ENCODE data around the gene ATOH8.

Gene ATOH8

DNA sequence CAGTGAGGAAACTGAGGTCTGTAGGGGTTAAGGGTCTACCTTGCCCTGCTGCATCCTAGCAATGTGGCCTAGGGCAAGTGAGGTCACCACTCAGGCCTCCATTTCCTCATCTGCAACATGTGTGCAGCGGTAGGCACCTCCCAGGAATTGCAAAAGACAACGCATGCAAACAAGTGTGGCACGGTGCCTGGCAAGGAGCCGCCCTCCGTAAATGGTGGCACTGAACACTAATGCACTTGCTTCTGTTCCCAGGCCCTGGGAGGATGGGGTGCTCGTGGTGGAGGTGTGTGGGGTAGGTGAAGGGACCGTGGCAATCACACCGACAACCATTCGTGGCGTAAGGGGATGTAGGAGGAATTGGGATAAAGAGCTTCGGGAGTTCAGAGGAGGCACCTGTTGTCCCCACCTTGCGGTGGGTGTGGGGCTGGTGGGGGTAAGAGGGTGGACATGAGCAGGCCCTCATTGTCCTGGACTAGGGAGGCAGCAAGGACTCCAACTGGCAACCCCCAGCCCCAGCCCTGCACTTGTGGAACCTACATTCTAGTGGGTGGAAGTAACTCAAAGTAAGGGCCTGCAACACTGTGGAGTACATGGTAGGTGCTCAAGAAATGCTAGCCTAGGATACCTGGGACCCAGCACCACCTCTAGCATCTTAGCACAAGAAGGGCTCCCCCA lies 26.0 kb downstream of the ATOH8 start:
- no peak for DNase-seq
- Histone ChIP-seq H3K27ac (peak overlapping the region; percentile 52 to 85), H3K27me3 (no peaks in the 10 kb centered on the region), H3K36me3 (peaks cover 31 to 87% (median 42%) of the 10 kb centered on the region in 3 donors), H3K9me3 (no peaks in the 10 kb centered on the region), H3K4me3 (no peak overlapping the region), H3K4me1 (peaks cover 3 to 99% (median 76%) of the 10 kb centered on the region in 4 donors)
- intact Hi-C loops (cut with DNase I; ENCODE audit: low total_unique reads): no loop called here
- TF ChIP-seq, protein P1, sequence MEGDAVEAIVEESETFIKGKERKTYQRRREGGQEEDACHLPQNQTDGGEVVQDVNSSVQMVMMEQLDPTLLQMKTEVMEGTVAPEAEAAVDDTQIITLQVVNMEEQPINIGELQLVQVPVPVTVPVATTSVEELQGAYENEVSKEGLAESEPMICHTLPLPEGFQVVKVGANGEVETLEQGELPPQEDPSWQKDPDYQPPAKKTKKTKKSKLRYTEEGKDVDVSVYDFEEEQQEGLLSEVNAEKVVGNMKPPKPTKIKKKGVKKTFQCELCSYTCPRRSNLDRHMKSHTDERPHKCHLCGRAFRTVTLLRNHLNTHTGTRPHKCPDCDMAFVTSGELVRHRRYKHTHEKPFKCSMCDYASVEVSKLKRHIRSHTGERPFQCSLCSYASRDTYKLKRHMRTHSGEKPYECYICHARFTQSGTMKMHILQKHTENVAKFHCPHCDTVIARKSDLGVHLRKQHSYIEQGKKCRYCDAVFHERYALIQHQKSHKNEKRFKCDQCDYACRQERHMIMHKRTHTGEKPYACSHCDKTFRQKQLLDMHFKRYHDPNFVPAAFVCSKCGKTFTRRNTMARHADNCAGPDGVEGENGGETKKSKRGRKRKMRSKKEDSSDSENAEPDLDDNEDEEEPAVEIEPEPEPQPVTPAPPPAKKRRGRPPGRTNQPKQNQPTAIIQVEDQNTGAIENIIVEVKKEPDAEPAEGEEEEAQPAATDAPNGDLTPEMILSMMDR (IDR thresholded peaks at IDR 0.05): no peak

DNA sequence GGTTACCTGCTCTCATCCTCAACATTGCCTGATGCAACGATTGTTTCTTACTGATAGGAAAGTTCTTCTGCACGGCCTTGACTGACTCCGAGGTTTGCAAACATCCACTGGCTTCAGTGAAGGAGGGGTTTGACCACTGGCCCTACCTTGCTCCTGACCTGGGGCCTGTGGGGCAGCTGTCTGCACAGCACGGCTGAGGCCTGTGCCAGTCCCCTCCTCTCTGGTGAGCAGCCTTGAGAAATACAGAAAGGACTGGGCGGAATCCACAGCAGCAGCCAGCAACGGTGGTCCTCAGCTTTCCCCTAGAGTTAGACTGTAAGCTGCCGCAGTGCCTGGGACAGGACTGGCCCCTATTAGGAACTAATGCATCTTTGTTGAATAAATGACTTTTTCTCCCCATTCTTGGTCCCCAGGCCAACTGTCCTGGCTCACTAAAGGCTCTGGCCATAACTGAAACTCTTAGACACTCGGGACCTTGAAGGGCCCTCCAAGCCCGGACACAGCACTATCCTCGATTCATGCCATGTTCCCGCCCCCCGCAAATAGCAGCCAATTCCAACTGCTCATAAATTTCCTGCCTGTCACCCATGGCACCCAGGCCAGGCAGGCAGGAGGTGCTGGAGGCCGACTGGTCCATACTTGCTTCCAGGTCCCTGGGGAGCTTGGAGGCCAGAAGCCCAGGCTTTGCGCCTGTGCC lies 26.7 kb downstream of the ATOH8 start:
- peaks cover 31 to 86% (median 38%) of the 10 kb centered on the region in 3 donors for H3K36me3 ChIP-seq
- H3K4me3 ChIP-seq: no peak overlapping the region
- peaks cover 3 to 99% (median 76%) of the 10 kb centered on the region in 4 donors for H3K4me1 ChIP-seq
- DNase-seq: peak; percentile 75 to 94
- H3K27ac ChIP-seq: peak overlapping the region; percentile 52 to 85
- intact Hi-C loops (cut with DNase I; ENCODE audit: low total_unique reads): no loop called here
- TF ChIP-seq, protein P1 (IDR thresholded peaks at IDR 0.05): no peak
- H3K27me3 ChIP-seq: no peaks in the 10 kb centered on the region
- H3K9me3 ChIP-seq: no peaks in the 10 kb centered on the region

DNA sequence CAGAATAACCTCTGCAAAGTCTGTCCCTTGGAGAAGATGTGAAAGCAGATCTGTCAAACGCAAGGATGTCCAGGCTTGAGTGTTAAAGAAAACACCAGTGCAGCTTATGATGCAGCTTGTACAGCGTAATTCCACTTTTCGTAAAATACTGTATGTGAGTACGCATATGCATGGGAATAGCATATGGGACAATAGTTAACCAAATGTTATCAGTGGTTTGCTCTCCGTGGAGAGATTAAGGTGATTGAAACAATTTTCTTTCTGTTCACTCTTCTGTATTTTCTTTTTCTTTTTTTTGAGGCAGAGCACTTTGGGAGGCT lies 27.2 kb downstream of the ATOH8 start:
- H3K4me3 ChIP-seq: no peak overlapping the region
- peaks cover 26 to 83% (median 33%) of the 10 kb centered on the region in 3 donors for H3K36me3 ChIP-seq
- peak overlapping the region; percentile 52 to 85 for H3K27ac ChIP-seq
- no peak for DNase-seq
- H3K4me1 ChIP-seq: peaks cover 3 to 99% (median 79%) of the 10 kb centered on the region in 4 donors
- intact Hi-C loops (cut with DNase I; ENCODE audit: low total_unique reads): no loop called here
- no peaks in the 10 kb centered on the region for H3K27me3 ChIP-seq
- H3K9me3 ChIP-seq: no peaks in the 10 kb centered on the region
- TF ChIP-seq, protein P1 (IDR thresholded peaks at IDR 0.05): no peak

DNA sequence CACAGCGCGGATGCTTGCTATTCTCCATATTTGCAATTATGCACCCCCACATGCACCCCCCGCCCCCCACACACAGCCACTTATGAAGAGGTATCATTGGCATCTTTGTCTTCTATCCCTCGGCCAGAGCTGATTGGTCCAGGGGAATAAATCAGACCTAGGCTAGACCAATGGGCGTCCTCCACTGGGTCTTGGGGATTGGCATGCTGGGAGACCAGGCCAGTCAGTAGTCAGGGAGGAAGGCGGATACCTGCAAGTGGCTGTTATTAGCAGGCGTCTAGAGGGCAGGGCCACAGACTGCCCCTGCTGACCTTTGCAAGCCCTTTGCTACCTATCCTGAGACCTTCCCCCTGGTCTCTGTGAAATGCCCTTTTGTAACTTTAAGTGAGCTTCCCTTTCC lies 30.0 kb downstream of the ATOH8 start:
- Histone ChIP-seq H3K27me3 (no peaks in the 10 kb centered on the region), H3K36me3 (peaks cover 32 to 86% (median 47%) of the 10 kb centered on the region in 3 donors), H3K27ac (peak overlapping the region in 1 of 2 donors; percentile 4), H3K4me3 (no peak overlapping the region), H3K4me1 (peaks cover 3 to 98% (median 66%) of the 10 kb centered on the region in 4 donors), H3K9me3 (no peaks in the 10 kb centered on the region)
- intact Hi-C loops (cut with DNase I; ENCODE audit: low total_unique reads): no loop called here
- DNase-seq: peak in 1 of 2 donors; percentile 60
- TF ChIP-seq, protein P1 (IDR thresholded peaks at IDR 0.05): no peak

DNA sequence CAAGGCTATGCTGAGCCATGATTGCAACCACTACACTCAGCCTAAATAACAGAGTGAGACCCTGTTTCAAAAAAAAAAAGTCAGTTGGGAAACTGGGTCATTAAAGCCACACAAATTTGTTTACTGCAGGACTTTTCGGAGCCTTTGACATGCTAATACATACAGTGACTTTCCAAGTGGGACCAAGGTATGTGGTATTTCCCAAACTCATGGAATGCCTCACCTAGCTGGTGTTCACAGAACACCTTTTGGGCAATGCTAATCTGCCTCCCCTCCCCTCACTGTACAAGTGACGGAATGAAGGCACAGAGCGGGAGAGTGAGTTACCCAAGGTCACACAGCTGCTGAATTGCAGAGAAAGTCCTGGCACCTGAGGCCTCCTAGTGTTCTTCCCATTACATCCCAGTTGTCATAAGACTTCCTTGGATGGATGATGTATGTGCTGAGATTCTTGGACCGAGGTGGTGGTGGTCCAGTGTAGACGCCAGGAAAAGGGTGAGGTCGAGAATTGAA lies 30.7 kb downstream of the ATOH8 start:
- TF ChIP-seq, protein P1 (IDR thresholded peaks at IDR 0.05): no peak
- peak overlapping the region; percentile 67 to 71 for H3K27ac ChIP-seq
- peaks cover 3 to 94% (median 58%) of the 10 kb centered on the region in 4 donors for H3K4me1 ChIP-seq
- no peaks in the 10 kb centered on the region for H3K27me3 ChIP-seq
- no peak for DNase-seq
- H3K36me3 ChIP-seq: peaks cover 33 to 86% (median 40%) of the 10 kb centered on the region in 3 donors
- no peak overlapping the region for H3K4me3 ChIP-seq
- H3K9me3 ChIP-seq: no peaks in the 10 kb centered on the region
- intact Hi-C loops (cut with DNase I; ENCODE audit: low total_unique reads): no loop called here

All from tibial artery (tissue), 4 donors.